NCI-H2081 treated with DMSO at 0.1 percent for 48 hours (cell line): Measurements from ENCODE around the gene PTGDS.

ENCODE experiments used
- DNase-seq: peaks from one replicate; lab custom pipeline; 2025; lab: John Stamatoyannopoulos, UW

Gene PTGDS

DNA sequence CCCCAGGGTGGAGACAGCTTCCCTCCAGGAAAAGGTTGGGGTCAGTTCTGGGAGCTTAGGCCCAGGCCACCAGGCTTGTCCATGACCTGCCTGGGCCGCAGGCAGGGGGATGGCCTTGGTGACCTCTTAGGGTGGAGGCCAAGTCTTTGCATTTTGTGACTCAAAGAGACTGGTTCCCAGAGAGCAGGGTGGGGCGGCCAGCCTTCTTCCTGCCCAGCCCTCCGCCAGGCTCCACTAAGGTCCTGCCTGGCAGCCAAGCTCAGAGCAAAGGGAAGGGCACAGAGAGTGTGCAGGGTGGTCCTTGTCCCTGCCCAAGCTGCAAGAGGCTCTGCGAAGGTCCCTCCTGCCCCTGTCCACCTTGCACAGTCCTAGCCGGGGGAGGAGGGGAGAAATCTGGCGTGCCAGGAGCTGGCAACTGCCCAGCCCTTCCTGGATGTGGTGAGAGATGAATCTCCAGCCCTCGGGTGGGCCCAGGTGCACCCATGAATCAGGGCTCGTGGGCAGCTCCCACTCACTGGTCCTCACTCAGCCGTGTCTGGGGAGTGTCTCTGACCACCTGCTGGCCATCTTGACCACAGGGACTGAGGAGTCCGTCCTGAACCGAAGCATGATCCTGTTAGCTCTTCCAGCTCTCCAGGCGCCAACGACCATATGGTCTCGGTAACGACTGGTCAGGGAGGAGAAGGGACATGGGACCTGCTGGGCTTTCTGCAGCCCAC lies 2.3 kb upstream of the PTGDS start:
- DNase-seq: no peak

DNA sequence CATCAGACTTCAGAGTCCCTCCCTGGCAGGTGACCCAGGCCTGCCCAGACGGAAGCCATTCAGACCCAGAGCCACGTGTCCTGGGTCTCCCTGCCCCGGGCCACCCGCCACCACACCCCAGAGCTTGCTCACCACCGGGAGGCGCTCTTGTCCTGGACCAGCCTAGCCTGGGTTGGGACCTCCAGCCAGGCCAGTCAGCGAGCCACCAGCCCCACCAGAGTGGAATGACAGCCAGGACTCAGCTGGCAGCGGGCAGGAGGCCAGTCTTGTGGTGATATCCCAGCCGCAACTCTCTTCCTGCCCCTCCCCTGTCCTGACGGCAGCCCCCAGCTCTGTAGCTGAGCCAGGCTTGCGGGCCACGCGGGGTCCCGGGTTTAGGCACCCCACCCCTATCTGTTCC lies 1.7 kb upstream of the PTGDS start:
- DNase-seq: no peak

GRCh38 chr9:136977649-136978072 lies 357 bp downstream of the PTGDS start:
- no peak for DNase-seq

DNA sequence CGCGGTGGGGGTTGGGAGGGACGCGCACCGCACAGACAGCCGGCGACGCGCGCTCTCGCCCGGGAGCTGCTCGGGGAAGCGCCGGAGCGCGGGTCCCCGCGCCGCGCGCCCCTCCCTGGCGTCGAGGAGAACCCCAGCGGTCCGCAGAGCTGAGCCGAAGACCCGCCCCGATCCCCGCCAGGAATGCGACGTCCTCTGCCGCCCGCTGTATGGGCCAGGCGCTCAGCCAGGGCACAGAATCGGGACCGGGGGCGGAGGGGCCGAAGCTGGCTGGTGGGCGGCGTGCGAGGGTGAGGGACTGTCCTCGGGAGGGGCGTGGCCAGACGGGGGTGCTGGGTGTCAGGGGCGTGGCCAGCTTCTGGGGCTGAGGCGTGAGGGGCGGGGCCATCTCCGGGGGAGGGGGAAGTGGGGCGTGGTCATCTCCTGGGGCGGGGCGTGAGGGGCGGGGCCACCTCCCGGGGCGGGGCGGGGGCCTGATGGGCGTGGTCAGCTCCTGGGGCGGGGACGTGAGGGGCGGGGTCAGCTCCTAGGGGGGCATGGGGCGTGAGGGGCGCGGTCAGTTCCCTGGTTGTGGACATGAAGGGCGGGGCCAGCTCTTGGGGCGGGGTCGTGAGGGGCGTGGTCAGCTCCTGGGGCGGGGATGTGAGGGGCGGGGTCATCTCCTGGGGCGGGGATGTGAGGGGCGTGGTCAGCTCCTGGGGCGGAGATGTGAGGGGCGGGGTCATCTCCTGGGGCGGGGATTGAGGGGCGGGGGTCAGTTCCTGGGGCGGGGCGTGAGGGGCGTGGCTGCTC lies 965 bp downstream of the PTGDS start:
- no peak for DNase-seq

- no peak for DNase-seq
Observed at GRCh38 chr9:136978865-136979544, 1.7 kb downstream of the PTGDS start.

DNA sequence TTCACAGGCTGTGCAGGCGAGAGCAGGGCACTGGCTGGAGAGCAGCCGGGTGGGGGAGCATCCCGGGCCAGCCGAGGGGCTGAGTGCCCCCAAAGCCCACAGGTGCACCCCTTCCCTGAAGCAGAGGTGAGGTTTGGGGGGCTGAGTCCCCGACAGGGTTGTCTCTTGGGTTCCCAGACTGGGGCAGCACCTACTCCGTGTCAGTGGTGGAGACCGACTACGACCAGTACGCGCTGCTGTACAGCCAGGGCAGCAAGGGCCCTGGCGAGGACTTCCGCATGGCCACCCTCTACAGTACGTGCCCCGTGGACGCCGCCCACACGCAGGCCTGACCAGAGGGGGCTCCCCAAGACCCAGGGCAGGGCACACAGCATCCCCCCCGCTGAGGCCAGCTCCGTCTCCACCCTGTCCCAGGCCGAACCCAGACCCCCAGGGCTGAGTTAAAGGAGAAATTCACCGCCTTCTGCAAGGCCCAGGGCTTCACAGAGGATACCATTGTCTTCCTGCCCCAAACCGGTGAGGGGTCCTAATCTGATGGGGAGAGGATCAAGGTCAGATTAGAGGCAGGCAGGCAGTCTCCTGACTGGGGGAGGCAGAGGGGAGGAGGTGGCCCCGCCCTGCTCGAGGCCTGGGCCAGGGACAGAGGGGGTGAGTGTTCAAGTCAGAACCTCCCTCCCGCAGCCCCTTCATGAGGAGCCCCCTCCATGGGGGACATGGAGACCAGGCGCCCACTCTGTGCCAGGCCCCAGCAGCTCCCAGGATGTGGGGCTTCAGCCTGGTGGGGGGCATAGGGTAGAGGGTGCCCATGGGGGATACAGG lies 2.7 kb downstream of the PTGDS start:
- no peak for DNase-seq

GRCh38 chr9:136980669-136981478 lies 3.6 kb downstream of the PTGDS start:
- DNase-seq: no peak

GRCh38 chr9:136981588-136982231 lies 4.4 kb downstream of the PTGDS start:
- DNase-seq: no peak

GRCh38 chr9:136982232-136983051 lies 5.1 kb downstream of the PTGDS start, which contains the start of gene LCNL1:
Gene LCNL1 (plus strand): TSS chr9:136982993. CDS start chr9:136983587, 594 bp downstream.
- no peak for DNase-seq

GRCh38 chr9:136983167-136983566 lies 5.9 kb downstream of the PTGDS start:
- DNase-seq: no peak

DNA sequence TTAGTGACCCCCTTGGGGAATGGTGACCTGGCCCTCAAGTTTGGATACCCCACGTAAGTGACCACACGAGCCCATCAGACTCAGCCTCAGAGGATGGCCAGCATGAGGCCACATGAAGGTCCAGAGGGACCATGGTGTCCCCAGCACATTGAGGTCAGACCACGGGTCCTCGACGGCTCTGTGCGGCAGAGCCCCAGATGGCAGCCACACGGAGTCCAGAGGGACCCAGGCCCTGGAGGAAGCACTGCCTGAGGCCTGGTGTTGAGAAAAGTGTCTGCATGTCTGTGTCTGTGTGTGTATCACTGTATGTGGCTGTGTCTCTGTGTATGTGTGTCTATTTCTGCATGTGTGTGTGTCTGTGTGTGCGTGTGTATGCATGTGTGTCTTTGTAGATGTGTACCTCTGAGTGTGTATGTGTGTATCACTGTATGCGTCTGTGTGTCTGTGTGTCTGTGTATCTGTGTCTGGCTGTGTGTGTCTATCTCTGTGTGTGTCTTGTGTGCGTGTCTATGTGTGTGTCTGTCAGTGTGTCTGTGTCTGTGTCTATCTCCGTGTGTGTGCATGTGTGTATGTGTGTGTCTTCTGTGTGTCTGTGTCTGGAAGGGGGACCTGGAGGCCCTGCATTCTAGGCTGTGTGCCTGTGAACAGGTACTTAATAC lies 6.5 kb downstream of the PTGDS start:
- DNase-seq: no peak

GRCh38 chr9:136984464-136985026 lies 7.2 kb downstream of the PTGDS start:
- DNase-seq: no peak

GRCh38 chr9:136985027-136985602 lies 7.8 kb downstream of the PTGDS start:
- no peak for DNase-seq

GRCh38 chr9:136985853-136986252 lies 8.5 kb downstream of the PTGDS start:
- no peak for DNase-seq

DNA sequence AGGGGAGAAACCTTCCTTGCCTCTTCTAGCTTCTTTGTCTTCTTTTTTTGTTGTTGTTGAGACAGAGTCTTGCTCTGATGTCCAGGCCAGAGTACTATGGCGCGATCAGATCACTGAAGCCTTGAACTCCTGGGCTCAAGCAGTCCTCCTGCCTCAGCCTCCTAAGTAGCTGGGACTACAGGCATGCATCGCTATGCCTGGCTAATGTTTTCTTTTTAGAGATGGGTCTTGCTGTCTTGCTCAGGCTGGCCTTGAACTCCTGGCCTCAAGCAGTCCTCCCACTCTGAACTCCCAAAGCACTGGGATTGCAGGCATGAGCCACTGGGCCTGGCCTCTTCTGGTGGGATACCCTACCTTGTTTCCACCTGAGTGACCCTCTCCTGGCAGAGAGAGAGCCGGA lies 11.6 kb downstream of the PTGDS start:
- no peak for DNase-seq

- no peak for DNase-seq
Observed at GRCh38 chr9:136990242-136990911, 13.1 kb downstream of the PTGDS start.

GRCh38 chr9:136991993-136992818 lies 14.9 kb downstream of the PTGDS start, which contains the start of gene PAXX:
Gene PAXX (plus strand): TSS chr9:136992422. CDS start chr9:136992444, 22 bp downstream.
- DNase-seq: no peak
